PFSK-1 (cell line): Measurements from ENCODE around the gene LDLRAD3.

ENCODE experiments used
- FOXP2 ChIP-seq: optimal IDR thresholded peaks from 2 replicates; pipeline ENCODE3; 2011; ENCODE audit warnings: borderline replicate concordance, control low read depth, inconsistent platforms; ENCODE audit not compliant: insufficient read depth; ENCODE audit errors: extremely low read length, extremely low read depth
- POLR2AphosphoS5 ChIP-seq: IDR thresholded peaks from 2 replicates; pipeline ENCODE4 v1.6.1; 2012; ENCODE audit warnings: low read depth, mild to moderate bottlenecking, control low read depth, low read length, moderate library complexity
- REST ChIP-seq, 2 experiments: IDR thresholded peaks; 2 replicates each; pipeline versions ENCODE4 v1.6.1 to v1.8.0; 2011 to 2012; ENCODE audit warnings: low read depth in 2 of 2, low read length in 2 of 2, control low read depth in 1 of 2, inconsistent platforms in 1 of 2, mild to moderate bottlenecking in 1 of 2, moderate library complexity in 1 of 2; ENCODE audit not compliant: insufficient read depth in 1 of 2
- SIN3A ChIP-seq: IDR thresholded peaks from 2 replicates; pipeline ENCODE4 v1.6.1; 2012; ENCODE audit warnings: mild to moderate bottlenecking, low read length, moderate library complexity, borderline replicate concordance; ENCODE audit not compliant: insufficient read depth
- TAF1 ChIP-seq: IDR thresholded peaks from 2 replicates; pipeline ENCODE4 v1.6.1; 2012; ENCODE audit warnings: low read length, control low read depth, borderline replicate concordance; ENCODE audit not compliant: insufficient read depth

Gene LDLRAD3

DNA sequence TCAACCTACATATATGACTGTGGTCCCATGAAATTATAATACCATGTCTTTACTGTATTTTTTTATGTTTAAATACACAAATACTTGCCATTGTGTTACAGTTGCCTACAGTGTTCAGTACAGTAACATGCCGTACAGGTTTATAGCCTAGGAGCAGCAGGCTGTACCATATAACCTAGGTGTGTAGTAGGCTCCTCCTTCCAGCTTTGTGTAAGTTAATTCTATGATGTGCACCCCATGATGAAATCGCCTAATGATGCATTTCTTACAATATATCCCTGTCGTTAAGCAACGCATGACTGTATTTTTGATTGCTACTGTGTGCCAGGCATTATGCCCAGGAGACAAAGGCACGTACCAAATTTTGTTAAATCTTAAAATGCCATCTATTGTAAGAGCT, 163.7 kb downstream of the LDLRAD3 start:
- TF ChIP-seq REST (IDR thresholded peaks at IDR 0.05; ENCODE audit: insufficient read depth in 1 of 2, low read depth in 2 of 2, low read length in 2 of 2): no peak
- no peak for TF ChIP-seq SIN3A
- TF ChIP-seq TAF1: no peak
- no peak for TF ChIP-seq FOXP2
- TF ChIP-seq POLR2AphosphoS5: no peak

GRCh38 chr11:36108881-36109589, 165.2 kb downstream of the LDLRAD3 start:
- TF ChIP-seq TAF1: no peak
- no peak for TF ChIP-seq REST (IDR thresholded peaks at IDR 0.05; ENCODE audit: insufficient read depth in 1 of 2, low read depth in 2 of 2, low read length in 2 of 2)
- TF ChIP-seq SIN3A: no peak
- no peak for TF ChIP-seq POLR2AphosphoS5
- no peak for TF ChIP-seq FOXP2

DNA sequence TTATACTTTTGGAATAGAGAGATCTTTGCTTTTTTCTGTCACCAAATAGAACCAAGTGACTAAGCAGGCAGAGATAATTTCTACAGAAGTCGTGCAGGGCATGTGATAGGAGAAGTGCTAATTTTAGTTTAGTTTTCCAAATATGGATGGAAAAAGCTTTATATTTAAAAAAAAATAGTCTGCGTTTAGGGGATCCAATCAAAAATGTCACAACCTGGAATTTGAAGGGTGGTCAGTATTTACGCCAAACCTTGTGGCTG, 165.7 kb downstream of the LDLRAD3 start:
- TF ChIP-seq SIN3A (no peak), TAF1 (no peak), FOXP2 (no peak), REST (IDR thresholded peaks at IDR 0.05; ENCODE audit: insufficient read depth in 1 of 2, low read depth in 2 of 2, low read length in 2 of 2) (no peak)

GRCh38 chr11:36109850-36110606, 166.2 kb downstream of the LDLRAD3 start:
- TF ChIP-seq FOXP2 (no peak), POLR2AphosphoS5 (no peak), SIN3A (no peak), REST (IDR thresholded peaks at IDR 0.05; ENCODE audit: insufficient read depth in 1 of 2, low read depth in 2 of 2, low read length in 2 of 2) (no peak)
